MM.1S (cell line): ENCODE measurements around the gene MBP.

ENCODE experiments used
- CTCF ChIP-seq: fragments of 300-600 bp; sonication (generic); IDR thresholded peaks from 2 replicates; pipeline ENCODE4 v1.5.1; 2016; ENCODE audit warnings: antibody characterized with exemption, low read length, mixed read lengths
- EZH2 ChIP-seq: fragments of 300-600 bp; sonication (generic); optimal IDR thresholded peaks from 2 replicates; pipeline ENCODE3; 2017; ENCODE audit warnings: low read depth, mild to moderate bottlenecking, antibody characterized with exemption, low read length, mixed read lengths

- no peak for TF ChIP-seq CTCF
- no peak for TF ChIP-seq EZH2
Measured at GRCh38 chr18:77164763-77165485, 32.3 kb upstream of the MBP start.
